ENCODE results near the gene PIEZO1. TPM values are rescaled to one million over a fixed set of nuclear protein-coding genes. Genes with fewer than 3 reads are reported as not detected.

The PIEZO1 gene
- total and polyA plus RNA-seq, 10 of the 15 experiments (the other 5 are each of a cell fraction or from before 2014, with no cell fraction given): 1.3 to 169 (median 33.4) TPM

- TF ChIP-seq ZBTB4 (CRISPR knock-in tag; IDR thresholded peaks at IDR 0.05) (no peak), EED (IDR thresholded peaks at IDR 0.05; ENCODE audit: low read depth) (peak; percentile 84), MEF2A (IDR thresholded peaks at IDR 0.05; ENCODE audit: insufficient read depth, low read depth, low read length) (no peak), HDAC2 (IDR thresholded peaks at IDR 0.05) (no peak), ZNF622 (IDR thresholded peaks at IDR 0.05) (no peak), ATF2 (IDR thresholded peaks at IDR 0.05; ENCODE audit: low read length) (no peak), ZNF384 (IDR thresholded peaks at IDR 0.05; ENCODE audit: borderline replicate concordance, low read depth, low read length) (no peak), TCF7 (IDR thresholded peaks at IDR 0.05; ENCODE audit: borderline replicate concordance) (no peak), BCL11A (IDR thresholded peaks at IDR 0.05; ENCODE audit: low read depth, low read length) (peak; percentile 60; the same call in 1 of the 2 replicates), ZNF24 (IDR thresholded peaks at IDR 0.05) (no peak), MYC (IDR thresholded peaks at IDR 0.05; ENCODE audit: insufficient read depth, insufficient read length, insufficient replicate concordance, low read length, severe bottlenecking) (peak; percentile 50), ETV6 (conservative IDR thresholded peaks at IDR 0.05 in 1 of 2, IDR thresholded peaks at IDR 0.05 in 1 of 2; ENCODE audit: borderline replicate concordance in 1 of 2, low read depth in 1 of 2) (peak in 1 of 2 experiments; percentile 93; a peak in 2 of 4 replicates), RCOR1 (conservative IDR thresholded peaks at IDR 0.05; ENCODE audit: low read depth, low read length) (no peak), ZSCAN29 (IDR thresholded peaks at IDR 0.05) (no peak), REST (IDR thresholded peaks at IDR 0.05; ENCODE audit: low read depth, low read length) (no peak)
- TF ChIP-seq, protein P1, sequence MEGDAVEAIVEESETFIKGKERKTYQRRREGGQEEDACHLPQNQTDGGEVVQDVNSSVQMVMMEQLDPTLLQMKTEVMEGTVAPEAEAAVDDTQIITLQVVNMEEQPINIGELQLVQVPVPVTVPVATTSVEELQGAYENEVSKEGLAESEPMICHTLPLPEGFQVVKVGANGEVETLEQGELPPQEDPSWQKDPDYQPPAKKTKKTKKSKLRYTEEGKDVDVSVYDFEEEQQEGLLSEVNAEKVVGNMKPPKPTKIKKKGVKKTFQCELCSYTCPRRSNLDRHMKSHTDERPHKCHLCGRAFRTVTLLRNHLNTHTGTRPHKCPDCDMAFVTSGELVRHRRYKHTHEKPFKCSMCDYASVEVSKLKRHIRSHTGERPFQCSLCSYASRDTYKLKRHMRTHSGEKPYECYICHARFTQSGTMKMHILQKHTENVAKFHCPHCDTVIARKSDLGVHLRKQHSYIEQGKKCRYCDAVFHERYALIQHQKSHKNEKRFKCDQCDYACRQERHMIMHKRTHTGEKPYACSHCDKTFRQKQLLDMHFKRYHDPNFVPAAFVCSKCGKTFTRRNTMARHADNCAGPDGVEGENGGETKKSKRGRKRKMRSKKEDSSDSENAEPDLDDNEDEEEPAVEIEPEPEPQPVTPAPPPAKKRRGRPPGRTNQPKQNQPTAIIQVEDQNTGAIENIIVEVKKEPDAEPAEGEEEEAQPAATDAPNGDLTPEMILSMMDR (IDR thresholded peaks at IDR 0.05 in 2 of 3, conservative IDR thresholded peaks at IDR 0.05 in 1 of 3; ENCODE audit: control insufficient read depth in 2 of 3, extremely low read depth in 1 of 3, insufficient read depth in 1 of 3, low read depth in 3 of 3, low read length in 3 of 3): no peak
- TF ChIP-seq, protein P2, sequence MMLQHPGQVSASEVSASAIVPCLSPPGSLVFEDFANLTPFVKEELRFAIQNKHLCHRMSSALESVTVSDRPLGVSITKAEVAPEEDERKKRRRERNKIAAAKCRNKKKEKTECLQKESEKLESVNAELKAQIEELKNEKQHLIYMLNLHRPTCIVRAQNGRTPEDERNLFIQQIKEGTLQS (IDR thresholded peaks at IDR 0.05; ENCODE audit: borderline replicate concordance, extremely low read depth, low read depth, low read length): no peak
These were observed 84.2 kb downstream of the PIEZO1 start (continued) for GRCh38 chr16:88700636-88701482.

Measured in GM12878 (cell line).